GM18907 (cell line): ENCODE data around the gene NPSR1.
"Not testable (repeated sequence)": the region's sequence is repeated elsewhere in the genome, so short reads cannot be mapped to it uniquely, and the experiment has no call there.

Source experiments
- ATAC-seq: cut with Tn5 transposase; IDR thresholded peaks from one replicate; pipeline ENCODE4 v1.9.1; 2021; ENCODE audit warnings: mild to moderate bottlenecking, moderate library complexity; ENCODE audit not compliant: unreplicated experiment

Gene NPSR1

GRCh38 chr7:34832020-34832419 lies 174.0 kb downstream of the NPSR1 start:
- no peak for ATAC-seq

- no peak for ATAC-seq
Observed at GRCh38 chr7:34835901-34836600, 178.0 kb downstream of the NPSR1 start.

GRCh38 chr7:34837316-34837715 lies 179.3 kb downstream of the NPSR1 start:
- ATAC-seq, result no peak

- ATAC-seq, result no peak
Observed at GRCh38 chr7:34837801-34838201, 179.8 kb downstream of the NPSR1 start.

GRCh38 chr7:34838329-34838728 lies 180.3 kb downstream of the NPSR1 start:
- ATAC-seq, result no peak

- ATAC-seq, result no peak
Observed at GRCh38 chr7:34839645-34840044, 181.6 kb downstream of the NPSR1 start.

GRCh38 chr7:34840176-34840785 lies 182.3 kb downstream of the NPSR1 start:
- no peak for ATAC-seq

GRCh38 chr7:34841326-34841725 lies 183.3 kb downstream of the NPSR1 start:
- ATAC-seq, result no peak

GRCh38 chr7:34842782-34843181 lies 184.8 kb downstream of the NPSR1 start:
- no peak for ATAC-seq

GRCh38 chr7:34844406-34844805 lies 186.4 kb downstream of the NPSR1 start:
- no peak for ATAC-seq

GRCh38 chr7:34844936-34845665 lies 187.1 kb downstream of the NPSR1 start:
- no peak for ATAC-seq

GRCh38 chr7:34845666-34846361 lies 187.8 kb downstream of the NPSR1 start:
- ATAC-seq, result no peak

- no peak for ATAC-seq
Observed at GRCh38 chr7:34846976-34847375, 189.0 kb downstream of the NPSR1 start.

- no peak for ATAC-seq
Observed at GRCh38 chr7:34848670-34849069, 190.7 kb downstream of the NPSR1 start.

- ATAC-seq, result no peak
Observed at GRCh38 chr7:34849163-34849960, 191.3 kb downstream of the NPSR1 start.

- ATAC-seq, result no peak
Observed at GRCh38 chr7:34849986-34850385, 192.0 kb downstream of the NPSR1 start.

GRCh38 chr7:34850681-34851080 lies 192.7 kb downstream of the NPSR1 start:
- no peak for ATAC-seq

GRCh38 chr7:34851431-34851830 lies 193.4 kb downstream of the NPSR1 start:
- no peak for ATAC-seq

GRCh38 chr7:34858444-34858843 lies 200.4 kb downstream of the NPSR1 start:
- ATAC-seq, result not testable (repeated sequence)

GRCh38 chr7:34859281-34859680 lies 201.3 kb downstream of the NPSR1 start:
- not testable (repeated sequence) for ATAC-seq

GRCh38 chr7:34866222-34866621 lies 208.2 kb downstream of the NPSR1 start:
- not testable (repeated sequence) for ATAC-seq
